ENCODE results near the gene CNOT8. TPM values are rescaled to one million over a fixed set of nuclear protein-coding genes. Genes with fewer than 3 reads are reported as not detected.

CNOT8 gene
- total RNA-seq, 1 experiment from 2014 or later, result 45.0 TPM

- Histone ChIP-seq H3K9ac (ENCODE audit: low read length) (no peak overlapping the region), H3K4me2 (ENCODE audit: low read length) (no peak overlapping the region), H3K27me3 (ENCODE audit: insufficient read depth, low read length) (no peaks in the 10 kb centered on the region), H3K4me1 (ENCODE audit: control insufficient read depth in 1 of 2, insufficient read depth in 2 of 2, low read length in 2 of 2) (no peaks in the 10 kb centered on the region), H2AFZ (ENCODE audit: low read depth, low read length, poor library complexity, severe bottlenecking) (no peak overlapping the region), H3K9me3 (ENCODE audit: control insufficient read depth in 1 of 2, insufficient read depth in 1 of 2, low read depth in 1 of 2, low read length in 2 of 2) (no peaks in the 10 kb centered on the region), H3K4me3 (replicated peaks in 1 of 2; ENCODE audit: low read depth in 1 of 2, low read length in 2 of 2) (no peak overlapping the region), H3K9me2 (ENCODE audit: insufficient read depth) (no peaks in the 10 kb centered on the region), H3K36me3 (ENCODE audit: control insufficient read depth in 1 of 2, insufficient read depth in 2 of 2, low read length in 2 of 2) (peaks cover 60 to 78% of the 10 kb centered on the region in 2 experiments), H4K20me1 (ENCODE audit: insufficient read depth) (no peaks in the 10 kb centered on the region), H3K27ac (ENCODE audit: low read depth, low read length) (no peak overlapping the region), H3K79me2 (ENCODE audit: insufficient read depth, low read length) (no peaks in the 10 kb centered on the region)
- RAD21 ChIA-PET (ENCODE audit: low non-redundant PET in 1 of 2, low total read pairs in 2 of 2, uncharacterized antibody in 2 of 2, unreplicated experiment in 2 of 2), result no interaction called here
- BruUV-seq (replicated peaks), result no TSS peak
- POLR2A ChIA-PET, result no interaction called here
- TF ChIP-seq POLR2A (IDR thresholded peaks at IDR 0.05; ENCODE audit: borderline replicate concordance, extremely low read depth, insufficient read depth, insufficient read length) (no peak), EZH2phosphoT487 (IDR thresholded peaks at IDR 0.05; ENCODE audit: borderline replicate concordance) (no peak)
- ATAC-seq, result no peak
- DNase-seq (ENCODE audit: low read depth, low spot score), result no peak
- intact Hi-C loops (cut with micrococcal nuclease), result no loop called here
- CTCF ChIA-PET, result no interaction called here
These were observed 39.8 kb downstream of the CNOT8 start for GRCh38 chr5:154898210-154898609.

GRCh38 chr5:154899151-154899816, 40.9 kb downstream of the CNOT8 start:
- H3K4me1 ChIP-seq (ENCODE audit: control insufficient read depth in 1 of 2, insufficient read depth in 2 of 2, low read length in 2 of 2), result no peaks in the 10 kb centered on the region
- no peaks in the 10 kb centered on the region for H3K9me2 ChIP-seq (ENCODE audit: insufficient read depth)
- BruUV-seq (replicated peaks), result no TSS peak
- TF ChIP-seq CTCF (IDR thresholded peaks at IDR 0.05 in 2 of 3, conservative IDR thresholded peaks at IDR 0.05 in 1 of 3; ENCODE audit: borderline replicate concordance in 1 of 3, insufficient read depth in 1 of 3, low read depth in 2 of 3, low read length in 2 of 3) (no peak), MAX (IDR thresholded peaks at IDR 0.05) (no peak), POLR2A (IDR thresholded peaks at IDR 0.05; ENCODE audit: borderline replicate concordance, extremely low read depth, insufficient read depth, insufficient read length) (no peak), FOSL1 (IDR thresholded peaks at IDR 0.05; ENCODE audit: low read depth) (no peak), CBX3 (IDR thresholded peaks at IDR 0.05; ENCODE audit: low read depth) (no peak), TCF7L2 (IDR thresholded peaks at IDR 0.05; ENCODE audit: borderline replicate concordance, extremely low read depth, insufficient read depth, insufficient read length) (no peak), JUND (IDR thresholded peaks at IDR 0.05) (no peak), POLR2AphosphoS5 (IDR thresholded peaks at IDR 0.05; ENCODE audit: low read depth, low read length) (no peak), SIN3A (IDR thresholded peaks at IDR 0.05; ENCODE audit: low read depth) (no peak), EZH2 (IDR thresholded peaks at IDR 0.05) (no peak), EGR1 (IDR thresholded peaks at IDR 0.05; ENCODE audit: low read depth) (no peak), EZH2phosphoT487 (IDR thresholded peaks at IDR 0.05; ENCODE audit: borderline replicate concordance) (no peak), SRF (IDR thresholded peaks at IDR 0.05; ENCODE audit: low read depth) (no peak), YY1 (IDR thresholded peaks at IDR 0.05; ENCODE audit: extremely low read depth, insufficient replicate concordance, low read depth, low read length) (no peak)
- TF ChIP-seq, protein P1, sequence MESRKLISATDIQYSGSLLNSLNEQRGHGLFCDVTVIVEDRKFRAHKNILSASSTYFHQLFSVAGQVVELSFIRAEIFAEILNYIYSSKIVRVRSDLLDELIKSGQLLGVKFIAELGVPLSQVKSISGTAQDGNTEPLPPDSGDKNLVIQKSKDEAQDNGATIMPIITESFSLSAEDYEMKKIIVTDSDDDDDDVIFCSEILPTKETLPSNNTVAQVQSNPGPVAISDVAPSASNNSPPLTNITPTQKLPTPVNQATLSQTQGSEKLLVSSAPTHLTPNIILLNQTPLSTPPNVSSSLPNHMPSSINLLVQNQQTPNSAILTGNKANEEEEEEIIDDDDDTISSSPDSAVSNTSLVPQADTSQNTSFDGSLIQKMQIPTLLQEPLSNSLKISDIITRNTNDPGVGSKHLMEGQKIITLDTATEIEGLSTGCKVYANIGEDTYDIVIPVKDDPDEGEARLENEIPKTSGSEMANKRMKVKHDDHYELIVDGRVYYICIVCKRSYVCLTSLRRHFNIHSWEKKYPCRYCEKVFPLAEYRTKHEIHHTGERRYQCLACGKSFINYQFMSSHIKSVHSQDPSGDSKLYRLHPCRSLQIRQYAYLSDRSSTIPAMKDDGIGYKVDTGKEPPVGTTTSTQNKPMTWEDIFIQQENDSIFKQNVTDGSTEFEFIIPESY (IDR thresholded peaks at IDR 0.05; ENCODE audit: extremely low read depth, insufficient replicate concordance, low read length), result no peak
- H3K79me2 ChIP-seq (ENCODE audit: insufficient read depth, low read length), result no peaks in the 10 kb centered on the region
- H2AFZ ChIP-seq (ENCODE audit: low read depth, low read length, poor library complexity, severe bottlenecking), result no peak overlapping the region
- CTCF ChIA-PET, result no interaction called here
- intact Hi-C loops (cut with micrococcal nuclease), result no loop called here
- DNase-seq (ENCODE audit: low read depth, low spot score) (no peak), ATAC-seq (no peak)
- H4K20me1 ChIP-seq (ENCODE audit: insufficient read depth), result no peaks in the 10 kb centered on the region
- H3K36me3 ChIP-seq (ENCODE audit: control insufficient read depth in 1 of 2, insufficient read depth in 2 of 2, low read length in 2 of 2), result peaks cover 66 to 81% of the 10 kb centered on the region in 2 experiments
- POLR2A ChIA-PET, result no interaction called here
- no peaks in the 10 kb centered on the region for H3K27me3 ChIP-seq (ENCODE audit: insufficient read depth, low read length)
- no peak overlapping the region for H3K4me3 ChIP-seq (replicated peaks in 1 of 2; ENCODE audit: low read depth in 1 of 2, low read length in 2 of 2)
- no peaks in the 10 kb centered on the region for H3K9me3 ChIP-seq (ENCODE audit: control insufficient read depth in 1 of 2, insufficient read depth in 1 of 2, low read depth in 1 of 2, low read length in 2 of 2)
- H3K27ac ChIP-seq (ENCODE audit: low read depth, low read length), result no peak overlapping the region
- no peak overlapping the region for H3K4me2 ChIP-seq (ENCODE audit: low read length)
- RAD21 ChIA-PET (ENCODE audit: low non-redundant PET in 1 of 2, low total read pairs in 2 of 2, uncharacterized antibody in 2 of 2, unreplicated experiment in 2 of 2), result no interaction called here
- H3K9ac ChIP-seq (ENCODE audit: low read length), result no peak overlapping the region
